Measurements from ENCODE around the gene SFI1.
A peak's percentile ranks its signal among the peaks of the same experiment; 100 is the strongest.
"Not testable (repeated sequence)": the region's sequence is repeated elsewhere in the genome, so short reads cannot be mapped to it uniquely, and the experiment has no call there.

The SFI1 gene

GRCh38 chr22:31540966-31541365 lies 44.6 kb downstream of the SFI1 start:
- in situ Hi-C loops (cut with MboI; ENCODE audit: low pct_unique_long_range_greater_than_20kb, low sequenced_read_pairs, unreplicated experiment), result no loop called here
- DNase-seq (ENCODE audit: low spot score), result no peak
- TF ChIP-seq CTCF (IDR thresholded peaks at IDR 0.05; ENCODE audit: extremely low read depth, insufficient read depth, missing control alignments), result no peak

GRCh38 chr22:31544481-31545480 lies 48.4 kb downstream of the SFI1 start:
- in situ Hi-C loops (cut with MboI; ENCODE audit: low pct_unique_long_range_greater_than_20kb, low sequenced_read_pairs, unreplicated experiment), result no loop called here
- no peak for TF ChIP-seq CTCF (IDR thresholded peaks at IDR 0.05; ENCODE audit: extremely low read depth, insufficient read depth, missing control alignments)

GRCh38 chr22:31550871-31551370 lies 54.6 kb downstream of the SFI1 start:
- in situ Hi-C loops (cut with MboI; ENCODE audit: low pct_unique_long_range_greater_than_20kb, low sequenced_read_pairs, unreplicated experiment), result no loop called here
- no peak for TF ChIP-seq CTCF (IDR thresholded peaks at IDR 0.05; ENCODE audit: extremely low read depth, insufficient read depth, missing control alignments)
- no peak for DNase-seq (ENCODE audit: low spot score)

More at GRCh38 chr22:31544481-31545480, 48.4 kb downstream of the SFI1 start:
- no peak for DNase-seq (ENCODE audit: low spot score)

- TF ChIP-seq CTCF (IDR thresholded peaks at IDR 0.05; ENCODE audit: extremely low read depth, insufficient read depth, missing control alignments), result peak; percentile 38
- in situ Hi-C loops (cut with MboI; ENCODE audit: low pct_unique_long_range_greater_than_20kb, low sequenced_read_pairs, unreplicated experiment), result no loop called here
- DNase-seq (ENCODE audit: low spot score), result no peak
Observed at GRCh38 chr22:31556627-31557203, 60.4 kb downstream of the SFI1 start.

GRCh38 chr22:31558546-31558945 lies 62.2 kb downstream of the SFI1 start:
- DNase-seq (ENCODE audit: low spot score); in situ Hi-C loops (cut with MboI; ENCODE audit: low pct_unique_long_range_greater_than_20kb, low sequenced_read_pairs, unreplicated experiment): not testable (repeated sequence)

- peak; percentile 42 for DNase-seq (ENCODE audit: low spot score)
- TF ChIP-seq CTCF (IDR thresholded peaks at IDR 0.05; ENCODE audit: extremely low read depth, insufficient read depth, missing control alignments), result peak; percentile 73
- in situ Hi-C loops (cut with MboI; ENCODE audit: low pct_unique_long_range_greater_than_20kb, low sequenced_read_pairs, unreplicated experiment), result no loop called here
Observed at GRCh38 chr22:31561238-31561887, 65.0 kb downstream of the SFI1 start.

Measured in GM13977 (cell line).